T-helper 1 cell treated with Interleukin-12 subunit alpha and Interleukin-12 subunit beta and Interleukin-4 antibody, amounts not matched to agents 30 μg/mL and 1 μg/mL, for 36 hours (primary cell): ENCODE data around the gene ADAP1.
"Not testable (repeated sequence)": the region's sequence is repeated elsewhere in the genome, so short reads cannot be mapped to it uniquely, and the experiment has no call there.

Experiments used
- H3K27ac Mint-ChIP-seq: one replicate; pipeline ENCODE4 v1.8.0; 2021; ENCODE audit warnings: mild to moderate bottlenecking, mixed read lengths
- H3K27me3 Mint-ChIP-seq: one replicate; pipeline ENCODE4 v1.8.0; 2021; ENCODE audit warnings: low read depth, mixed read lengths
- H3K36me3 Mint-ChIP-seq: one replicate; pipeline ENCODE4 v1.8.0; 2021; ENCODE audit warnings: low read depth, mixed read lengths
- H3K4me1 Mint-ChIP-seq: one replicate; pipeline ENCODE4 v1.8.0; 2021; ENCODE audit warnings: low read depth, mixed read lengths
- H3K4me3 Mint-ChIP-seq: one replicate; pipeline ENCODE4 v1.8.0; 2021; ENCODE audit warnings: mild to moderate bottlenecking, moderate library complexity, mixed read lengths
- H3K9me3 Mint-ChIP-seq: one replicate; pipeline ENCODE4 v1.8.0; 2021; ENCODE audit warnings: mixed read lengths

The ADAP1 gene

DNA sequence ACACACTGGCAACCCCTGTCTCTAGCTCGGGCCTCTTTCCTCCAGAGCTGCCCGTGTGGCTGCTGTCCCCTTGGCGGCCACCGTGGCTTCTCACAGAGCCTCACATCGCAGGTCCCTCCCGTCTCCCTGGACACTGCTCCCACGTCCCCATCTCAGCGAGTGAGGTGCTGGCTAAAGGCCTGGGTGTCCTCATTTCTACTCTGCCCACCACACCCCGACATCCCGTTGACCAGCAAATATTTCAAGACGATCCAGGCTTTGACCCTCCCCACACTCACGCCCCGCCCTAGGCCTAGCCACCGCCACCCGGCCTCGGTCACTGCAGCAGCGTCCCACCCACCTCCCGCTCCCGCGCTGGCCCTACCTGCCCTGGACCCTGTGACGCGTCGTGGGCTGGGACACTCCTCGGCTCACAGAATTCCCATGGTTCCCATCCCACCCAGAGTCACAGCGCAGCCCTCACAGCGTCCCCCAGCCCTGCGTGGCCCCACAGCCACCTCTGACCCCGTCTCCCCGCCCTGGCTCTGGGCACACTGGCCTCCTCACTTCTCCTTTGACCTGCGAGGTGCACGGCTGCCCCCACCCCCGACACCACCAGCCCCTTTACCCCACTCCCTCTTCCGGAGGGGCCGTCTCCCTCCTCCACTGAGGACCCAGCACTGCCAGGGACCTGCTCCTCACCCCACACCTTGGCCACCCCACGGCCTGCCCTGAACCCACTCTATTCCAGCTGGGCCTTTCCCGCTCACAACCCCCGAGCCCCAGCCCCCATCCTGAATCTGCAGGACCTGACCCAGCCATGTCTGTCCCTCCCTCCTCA lies 6.9 kb downstream of the ADAP1 start:
- H3K4me1 Mint-ChIP-seq: peaks cover 4% of the 10 kb centered on the region
- H3K27me3 Mint-ChIP-seq: peaks cover 3% of the 10 kb centered on the region
- H3K27ac Mint-ChIP-seq: no peak overlapping the region
- H3K4me3 Mint-ChIP-seq: no peak overlapping the region
- no peaks in the 10 kb centered on the region for H3K36me3 Mint-ChIP-seq
- H3K9me3 Mint-ChIP-seq: no peaks in the 10 kb centered on the region

DNA sequence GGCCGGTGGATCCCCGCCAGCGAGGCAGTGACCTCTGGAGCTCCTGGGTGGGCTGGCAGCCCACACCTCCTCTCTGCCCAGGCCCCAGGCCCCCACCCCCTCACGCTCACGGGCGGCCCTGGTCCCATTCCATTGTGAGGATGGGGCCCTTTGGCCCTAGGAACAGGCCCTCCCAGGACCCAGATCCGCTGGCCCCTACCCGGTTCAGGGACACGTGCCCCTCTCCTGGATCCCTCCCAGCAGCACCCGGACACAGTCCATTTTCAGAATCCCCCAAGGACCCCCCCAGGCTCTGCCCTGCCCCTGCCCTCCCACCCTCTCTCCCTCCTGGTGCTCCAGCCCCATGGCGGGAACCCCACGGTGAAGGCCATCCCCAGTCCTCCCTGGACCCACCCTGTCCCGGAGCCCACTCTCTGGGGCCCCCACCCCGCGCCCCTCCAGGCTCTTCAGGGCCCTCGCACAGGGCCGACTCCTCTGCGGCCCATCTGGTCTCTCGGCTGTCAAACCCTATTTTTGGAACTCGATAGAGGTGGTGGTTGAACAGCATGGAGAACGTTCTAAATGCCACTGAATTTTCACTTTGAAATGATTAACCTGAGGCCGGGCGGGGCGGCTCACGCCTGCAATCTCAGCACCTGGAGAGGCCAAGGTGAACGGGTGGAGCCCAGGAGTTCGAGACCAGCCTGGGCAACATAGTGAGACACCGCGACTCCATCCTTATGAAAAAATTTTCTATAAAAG lies 8.1 kb downstream of the ADAP1 start:
- H3K27me3 Mint-ChIP-seq: peaks cover 8% of the 10 kb centered on the region

DNA sequence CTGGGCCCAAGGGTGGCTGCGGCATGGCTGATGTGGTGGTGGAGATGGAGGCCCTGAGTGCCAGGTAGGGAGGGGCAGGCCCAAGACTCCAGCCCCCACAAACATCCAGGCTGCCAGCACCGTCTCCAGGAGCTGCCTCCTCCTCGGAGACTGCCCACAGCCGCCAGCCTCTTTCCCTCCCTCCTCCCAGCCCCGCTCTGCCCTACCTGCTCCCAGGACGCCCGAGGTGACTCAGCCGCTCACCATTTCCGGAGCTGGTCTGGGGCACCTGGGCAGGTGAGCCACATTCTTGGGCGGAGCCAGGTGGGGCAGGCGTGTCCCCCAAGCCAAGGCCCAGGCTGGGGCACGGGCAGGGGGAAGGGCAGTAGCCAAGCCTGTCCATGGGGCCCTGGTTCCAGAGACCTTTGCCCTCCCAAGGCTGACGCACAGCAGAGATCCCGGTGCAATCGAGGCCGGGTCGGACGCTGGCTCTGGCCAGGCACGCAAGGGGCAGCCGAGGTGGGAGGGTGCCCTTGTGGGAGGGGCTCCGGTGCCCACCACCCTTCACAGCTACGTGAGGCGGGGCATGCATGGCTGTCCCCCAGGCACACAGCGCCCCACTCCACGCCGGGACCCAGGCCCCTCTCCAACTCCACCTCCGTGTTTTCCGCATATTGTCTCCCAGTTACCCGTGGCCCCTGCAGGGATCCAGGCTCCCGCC lies 8.8 kb downstream of the ADAP1 start:
- H3K27ac Mint-ChIP-seq: no peak overlapping the region
- H3K4me3 Mint-ChIP-seq: no peak overlapping the region
- peaks cover 8% of the 10 kb centered on the region for H3K4me1 Mint-ChIP-seq
- H3K9me3 Mint-ChIP-seq: peaks cover 13% of the 10 kb centered on the region
- H3K36me3 Mint-ChIP-seq: peaks cover 5% of the 10 kb centered on the region
- peaks cover 12% of the 10 kb centered on the region for H3K27me3 Mint-ChIP-seq

More for the DNA sequence above, 8.1 kb downstream of the ADAP1 start:
- no peak overlapping the region for H3K4me3 Mint-ChIP-seq
- H3K9me3 Mint-ChIP-seq: peaks cover 7% of the 10 kb centered on the region
- no peak overlapping the region for H3K27ac Mint-ChIP-seq
- H3K36me3 Mint-ChIP-seq: peaks cover 3% of the 10 kb centered on the region
- H3K4me1 Mint-ChIP-seq: peaks cover 7% of the 10 kb centered on the region

DNA sequence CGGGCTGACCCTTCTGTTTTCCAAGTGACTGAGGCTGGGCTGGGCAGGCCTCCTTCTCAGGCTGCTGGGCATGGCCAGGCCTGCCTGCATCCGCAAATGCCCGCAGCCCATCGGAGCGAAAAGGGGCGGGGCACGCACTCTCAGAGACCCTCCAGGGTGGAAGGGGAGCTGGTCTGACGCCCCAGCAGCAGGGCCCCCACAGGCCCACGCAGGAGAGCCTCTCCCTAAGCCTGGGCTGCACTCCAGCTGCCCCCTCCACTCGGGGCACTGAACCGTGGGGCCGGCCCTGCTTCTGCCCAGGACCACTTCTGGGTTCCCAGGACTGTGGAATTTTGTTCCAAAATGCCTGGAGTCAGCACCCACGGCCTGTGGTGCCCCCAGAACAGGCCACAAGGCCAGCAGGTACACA lies 9.3 kb downstream of the ADAP1 start:
- Mint-ChIP-seq H3K4me3 (no peak overlapping the region), H3K36me3 (peaks cover 10% of the 10 kb centered on the region), H3K27me3 (peaks cover 12% of the 10 kb centered on the region), H3K27ac (no peak overlapping the region), H3K4me1 (peaks cover 9% of the 10 kb centered on the region), H3K9me3 (peaks cover 19% of the 10 kb centered on the region)

DNA sequence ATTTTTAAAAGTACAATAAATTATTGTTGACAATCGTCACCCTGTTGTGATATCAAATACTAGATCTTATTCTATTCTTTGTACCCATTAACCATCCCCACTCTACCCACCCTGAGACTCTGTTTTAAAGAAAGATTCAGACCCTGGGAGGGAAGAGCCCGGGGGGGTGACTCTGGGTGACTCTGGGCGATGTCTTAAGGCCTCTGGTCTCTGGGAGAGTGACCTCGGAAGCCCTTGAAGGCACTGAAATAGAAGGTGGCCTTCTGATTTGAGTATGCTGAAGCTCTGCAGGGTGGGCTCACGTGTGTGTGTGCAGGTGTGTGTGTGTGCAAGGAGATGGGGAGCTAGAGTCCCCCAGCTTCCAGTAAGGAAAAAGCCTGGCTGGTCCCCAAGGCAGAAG lies 9.7 kb downstream of the ADAP1 start:
- Mint-ChIP-seq H3K27me3 (peaks cover 12% of the 10 kb centered on the region), H3K9me3 (peaks cover 23% of the 10 kb centered on the region), H3K4me1 (peaks cover 9% of the 10 kb centered on the region), H3K27ac (no peak overlapping the region), H3K4me3 (no peak overlapping the region), H3K36me3 (peaks cover 10% of the 10 kb centered on the region)

DNA sequence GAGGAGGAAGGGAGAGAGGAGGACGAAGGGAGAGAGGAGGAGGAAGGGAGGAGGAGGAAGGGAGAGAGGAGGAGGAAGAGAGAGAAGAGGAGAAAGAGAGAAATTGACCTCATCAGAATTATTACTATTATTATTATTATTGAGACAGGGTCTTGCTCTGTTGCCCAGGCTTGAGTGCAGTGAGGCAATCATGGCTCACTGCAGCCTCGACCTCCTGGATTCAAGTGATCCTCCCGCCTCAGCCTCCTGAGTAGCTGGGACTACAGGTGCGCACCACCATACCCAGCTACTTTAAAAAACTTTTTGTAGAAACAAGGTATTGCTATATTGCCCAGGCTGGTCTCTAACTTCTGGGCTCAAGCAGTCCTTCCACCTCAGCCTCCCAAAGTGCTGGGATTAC lies 10.7 kb downstream of the ADAP1 start:
- peaks cover 12% of the 10 kb centered on the region for H3K27me3 Mint-ChIP-seq
- H3K36me3 Mint-ChIP-seq: peaks cover 10% of the 10 kb centered on the region
- not testable (repeated sequence) for H3K4me1 Mint-ChIP-seq

DNA sequence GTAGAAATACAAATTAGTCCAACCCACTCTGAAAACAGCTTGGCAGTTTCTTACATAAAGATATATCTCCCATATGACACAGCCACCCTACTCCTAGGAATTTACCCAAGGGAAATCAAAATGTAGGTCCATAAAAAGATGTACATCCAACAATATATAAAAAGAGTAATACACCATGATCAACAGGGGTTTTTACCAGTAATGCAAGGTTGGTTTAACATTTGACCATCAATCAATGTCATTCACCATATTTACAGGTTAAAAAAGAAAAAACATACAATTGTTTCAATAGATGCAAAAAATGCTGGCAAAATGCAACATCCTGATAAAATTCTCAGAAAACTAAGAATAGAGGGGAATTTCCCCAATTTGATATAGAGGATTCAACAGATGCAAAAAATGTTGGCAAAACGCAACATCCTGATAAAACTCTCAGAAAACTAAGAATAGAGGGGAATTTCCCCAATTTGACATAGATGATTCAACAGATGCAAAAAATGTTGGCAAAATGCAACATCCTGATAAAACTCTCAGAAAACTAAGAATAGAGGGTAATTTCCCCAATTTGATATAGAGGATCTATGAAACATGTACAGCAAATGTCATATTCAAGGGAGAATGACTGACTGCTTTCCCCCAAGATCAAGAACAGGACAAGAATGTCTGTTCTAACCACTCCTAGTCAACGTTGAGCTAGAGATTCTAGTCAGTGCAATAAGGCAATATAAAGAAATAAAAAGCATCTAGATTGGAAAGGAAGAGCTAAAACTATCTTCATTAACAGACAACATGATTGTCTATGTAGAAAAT lies 13.7 kb downstream of the ADAP1 start:
- Mint-ChIP-seq H3K27ac (no peak overlapping the region), H3K36me3 (peaks cover 13% of the 10 kb centered on the region), H3K27me3 (peaks cover 12% of the 10 kb centered on the region), H3K9me3 (peaks cover 24% of the 10 kb centered on the region), H3K4me3 (no peak overlapping the region), H3K4me1 (peaks cover 13% of the 10 kb centered on the region)

More for the DNA sequence above, 10.7 kb downstream of the ADAP1 start:
- peaks cover 24% of the 10 kb centered on the region for H3K9me3 Mint-ChIP-seq
- H3K4me3 Mint-ChIP-seq, H3K27ac Mint-ChIP-seq: not testable (repeated sequence)

DNA sequence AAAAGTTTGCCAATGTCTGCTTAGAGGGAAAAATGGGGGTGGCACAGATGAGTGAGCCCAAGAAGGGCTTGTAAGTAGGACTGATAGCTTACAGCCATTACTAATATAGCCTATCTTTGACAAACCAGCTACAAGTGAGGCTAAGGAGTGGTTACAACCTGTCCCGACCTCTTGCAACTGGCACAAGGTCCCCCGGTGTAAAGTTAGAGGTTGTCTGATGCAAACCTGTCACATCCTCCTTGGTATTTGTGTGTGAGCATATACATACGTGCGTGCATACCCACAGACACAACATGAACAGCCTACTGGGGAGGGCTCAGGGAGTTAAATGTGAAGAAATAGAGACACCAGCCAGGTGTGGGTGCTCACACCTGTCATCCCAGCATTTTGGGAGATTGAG lies 14.6 kb downstream of the ADAP1 start:
- peaks cover 24% of the 10 kb centered on the region for H3K9me3 Mint-ChIP-seq
- peaks cover 12% of the 10 kb centered on the region for H3K27me3 Mint-ChIP-seq
- H3K4me1 Mint-ChIP-seq: peaks cover 13% of the 10 kb centered on the region
- H3K4me3 Mint-ChIP-seq: no peak overlapping the region
- no peak overlapping the region for H3K27ac Mint-ChIP-seq
- H3K36me3 Mint-ChIP-seq: peaks cover 13% of the 10 kb centered on the region

DNA sequence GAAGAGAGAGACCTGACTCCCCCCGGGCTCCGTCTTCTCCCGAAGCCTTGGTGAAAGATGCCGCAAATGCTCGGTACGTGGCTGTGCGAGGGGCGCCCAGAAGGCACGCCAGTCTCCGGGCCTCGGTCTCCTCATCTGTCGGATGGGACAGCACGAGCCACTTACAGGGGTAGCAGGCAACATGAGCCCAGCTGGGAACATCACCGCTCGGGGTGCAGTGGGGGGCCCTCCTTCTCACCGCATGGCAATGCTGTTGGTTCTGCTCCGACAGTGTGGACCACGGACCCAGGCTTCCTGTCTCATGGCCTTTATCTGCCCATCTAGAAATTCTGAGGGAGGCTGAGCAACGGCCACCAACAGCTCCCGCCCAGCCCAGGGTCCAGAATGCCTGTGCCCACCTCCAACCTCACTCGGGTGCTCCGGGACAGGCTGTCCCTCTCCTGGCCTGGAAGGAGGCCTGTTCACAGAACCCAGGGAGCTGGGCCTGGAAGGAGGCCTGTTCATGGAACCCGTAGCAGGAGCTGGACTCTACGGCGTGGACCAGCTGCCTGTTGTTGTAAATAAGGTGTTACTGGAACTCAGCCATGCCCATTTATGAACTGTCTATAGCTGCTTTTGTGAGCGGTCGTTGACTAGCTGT lies 15.8 kb downstream of the ADAP1 start:
- Mint-ChIP-seq H3K27ac (no peak overlapping the region), H3K4me3 (no peak overlapping the region), H3K4me1 (peaks cover 13% of the 10 kb centered on the region), H3K27me3 (peaks cover 12% of the 10 kb centered on the region), H3K36me3 (peaks cover 13% of the 10 kb centered on the region), H3K9me3 (peaks cover 24% of the 10 kb centered on the region)

DNA sequence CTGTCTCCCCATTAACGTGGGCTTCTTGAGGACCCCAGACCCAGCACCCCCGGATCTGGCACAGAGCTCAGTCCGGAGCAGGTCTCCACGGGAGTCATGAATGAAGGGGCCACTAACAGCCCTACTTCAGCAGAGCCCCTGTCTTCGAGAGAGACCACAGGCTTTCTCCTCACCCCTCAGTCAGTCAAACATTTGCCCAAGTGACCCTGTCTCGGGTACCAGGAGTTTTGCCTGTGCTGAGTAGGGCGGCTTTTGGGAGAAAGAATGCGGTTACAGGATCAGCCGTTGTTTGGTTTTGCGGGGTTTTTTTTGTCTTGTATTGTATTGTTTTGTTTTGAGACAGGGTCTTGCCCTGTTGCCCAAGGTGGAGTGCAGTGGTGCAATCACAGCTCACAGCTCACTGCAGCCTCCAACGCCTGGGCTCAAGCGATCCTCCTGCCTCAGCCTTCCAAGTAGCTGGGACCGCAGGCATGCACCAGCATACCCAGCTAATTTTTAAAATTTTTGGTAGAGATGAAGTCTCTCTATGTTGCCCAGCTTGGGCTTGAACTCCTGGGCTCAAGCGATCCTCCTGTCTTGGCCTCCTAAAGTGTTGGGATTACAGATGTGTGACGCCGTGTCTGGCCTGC lies 16.5 kb downstream of the ADAP1 start:
- H3K4me3 Mint-ChIP-seq: no peak overlapping the region
- no peak overlapping the region for H3K27ac Mint-ChIP-seq
- H3K36me3 Mint-ChIP-seq: peaks cover 13% of the 10 kb centered on the region
- H3K27me3 Mint-ChIP-seq: peaks cover 12% of the 10 kb centered on the region
- peaks cover 24% of the 10 kb centered on the region for H3K9me3 Mint-ChIP-seq
- peaks cover 13% of the 10 kb centered on the region for H3K4me1 Mint-ChIP-seq

DNA sequence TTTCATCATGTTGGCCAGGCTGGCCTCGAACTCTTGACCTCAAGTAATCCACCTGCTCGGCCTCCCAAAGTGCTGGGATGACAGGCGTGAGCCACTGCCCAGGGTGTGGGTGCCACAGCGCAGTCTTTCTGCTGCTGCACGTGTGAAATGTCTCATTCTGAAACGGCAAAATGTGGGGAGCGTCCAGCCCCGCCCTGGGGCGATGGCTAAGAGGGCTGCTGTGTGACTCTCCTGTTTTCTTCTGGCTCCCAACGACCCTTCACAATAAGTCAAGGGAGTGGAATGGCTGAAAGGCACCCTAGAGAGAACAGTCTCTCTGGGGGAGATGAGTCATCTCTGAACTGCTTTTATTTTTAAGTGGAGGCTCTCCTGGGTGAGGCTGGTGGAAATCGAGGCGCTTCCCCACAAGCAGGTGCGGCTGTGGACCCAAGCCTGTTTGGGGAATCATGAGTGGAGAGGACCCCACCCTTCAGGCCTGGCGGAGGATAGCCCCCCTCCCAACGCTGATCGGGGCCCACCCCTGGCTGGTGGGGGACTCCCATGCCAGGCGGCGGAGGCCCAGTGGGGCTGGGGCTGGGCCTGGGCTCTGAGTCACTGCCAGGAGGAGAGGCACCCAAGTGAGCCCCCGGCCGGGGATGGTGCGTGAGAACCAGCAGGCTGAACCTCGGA lies 18.0 kb downstream of the ADAP1 start:
- no peak overlapping the region for H3K4me3 Mint-ChIP-seq
- peaks cover 17% of the 10 kb centered on the region for H3K9me3 Mint-ChIP-seq
- peaks cover 11% of the 10 kb centered on the region for H3K36me3 Mint-ChIP-seq
- H3K27ac Mint-ChIP-seq: peak overlapping the region; percentile 31
- peaks cover 11% of the 10 kb centered on the region for H3K4me1 Mint-ChIP-seq
- peaks cover 5% of the 10 kb centered on the region for H3K27me3 Mint-ChIP-seq

DNA sequence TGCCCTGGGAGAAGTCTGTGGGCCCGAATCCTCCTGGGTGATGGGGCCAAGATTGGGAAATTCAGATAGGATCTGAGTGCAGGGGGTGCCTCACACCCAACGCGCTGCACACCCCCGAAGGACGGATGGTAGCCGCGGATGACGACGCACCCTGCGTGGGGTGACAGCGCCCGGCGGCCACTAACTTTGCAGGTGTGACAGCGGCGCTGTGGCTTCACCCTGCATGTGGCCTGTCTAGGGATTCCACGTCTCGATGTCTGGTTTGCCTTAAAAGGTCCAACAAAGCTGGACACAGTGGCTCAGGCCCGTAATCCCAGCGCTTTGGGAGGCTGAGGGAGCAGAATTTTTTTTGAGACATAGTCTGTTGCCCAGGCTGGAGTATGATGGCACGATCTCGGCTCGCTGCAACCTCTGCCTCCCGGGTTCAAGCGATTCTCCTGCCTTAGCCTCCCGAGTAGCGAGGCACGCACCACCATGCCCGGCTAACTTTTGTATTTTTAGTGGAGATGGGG lies 18.6 kb downstream of the ADAP1 start:
- H3K27ac Mint-ChIP-seq: peak overlapping the region; percentile 31
- H3K36me3 Mint-ChIP-seq: peaks cover 8% of the 10 kb centered on the region
- no peak overlapping the region for H3K4me3 Mint-ChIP-seq
- peaks cover under 1% of the 10 kb centered on the region for H3K27me3 Mint-ChIP-seq
- H3K4me1 Mint-ChIP-seq: peaks cover 8% of the 10 kb centered on the region
- peaks cover 13% of the 10 kb centered on the region for H3K9me3 Mint-ChIP-seq
